Heart left ventricle (tissue), 16 donors: ENCODE data around the gene MYH7. TPM values are rescaled to one million over a fixed set of nuclear protein-coding genes. Genes with fewer than 3 reads are reported as not detected.

Experiments
- ATAC-seq, 4 donors: fragments of 200-7000 bp; cut with Tn5 transposase; one replicate each; pipeline ENCODE4 v1.9.1; 2020 to 2022; ENCODE audit warnings: moderate library complexity in 4 of 4, mild to moderate bottlenecking in 3 of 4, moderate number of reproducible peaks in 1 of 4
- DNase-seq, 5 donors: peaks; one replicate each; pipeline ENCODE4 v3.0.0-alpha.2; 2020
- H3K27ac ChIP-seq, 12 donors: fragments of 200-600 bp; sonication (generic) in 4 of 12; one replicate each; pipeline versions ENCODE4 v1.5.0 to v1.8.0; 2016 to 2022; ENCODE audit warnings: mild to moderate bottlenecking in 2 of 12
- H3K27me3 ChIP-seq, 9 donors: fragments of 200-600 bp; sonication (generic) in 2 of 9; one replicate each; pipeline versions ENCODE4 v1.5.1 to v1.8.0; 2016 to 2022; ENCODE audit warnings: mild to moderate bottlenecking in 3 of 9
- H3K36me3 ChIP-seq, 9 donors: fragments of 200-600 bp; sonication (generic) in 2 of 9; one replicate each; pipeline versions ENCODE4 v1.5.0 to v1.8.0; 2018 to 2022; ENCODE audit warnings: mild to moderate bottlenecking in 2 of 9
- H3K4me1 ChIP-seq, 12 donors: fragments of 200-600 bp; sonication (generic) in 4 of 12; one replicate each; pipeline versions ENCODE4 v1.5.0 to v1.8.0; 2016 to 2022; ENCODE audit warnings: mild to moderate bottlenecking in 3 of 12
- H3K4me3 ChIP-seq, 12 donors: fragments of 200-600 bp; sonication (generic) in 4 of 12; one replicate each; pipeline versions ENCODE4 v1.5.0 to v1.8.0; 2017 to 2022; ENCODE audit warnings: mild to moderate bottlenecking in 9 of 12, moderate library complexity in 4 of 12
- H3K9me3 ChIP-seq, 12 donors: fragments of 200-600 bp; sonication (generic) in 4 of 12; one replicate each; pipeline versions ENCODE4 v1.5.0 to v1.8.0; 2016 to 2022; ENCODE audit warnings: mild to moderate bottlenecking in 1 of 12
- CTCF ChIP-seq, 12 donors: fragments of 200-600 bp; sonication (generic) in 4 of 12; IDR thresholded peaks; one replicate each; pipeline versions ENCODE4 v1.5.0 to v1.8.0; 2018 to 2022; ENCODE audit warnings: antibody characterized with exemption in 12 of 12, mild to moderate bottlenecking in 5 of 12
- POLR2A ChIP-seq, 2 donors: fragments of 450-650 bp; IDR thresholded peaks; one replicate each; pipeline ENCODE4 v1.6.1; 2017; ENCODE audit warnings: antibody characterized with exemption in 2 of 2, mild to moderate bottlenecking in 2 of 2, moderate library complexity in 2 of 2
- WGBS, 4 donors: extraction: QIAGEN DNeasy Blood & Tissue Kit in 2 of 4; methylation state at CpG; one replicate each; pipeline versions ENCODE4 v1.1.5 to v1.1.7; 2013 to 2018; 5-methylcytosine and 5-hydroxymethylcytosine counted together
- intact Hi-C, 10 donors: fragments of 100-400 bp; cut with DNase I; formaldehyde crosslinking; loops; one replicate each; pipeline versions ENCODE4 v1.11.1 to v1.14.2; 2022
- polyA plus RNA-seq, 2 donors: library from polyadenylated mRNA; stranded (reverse); fragments of 200-250 nt; gene quantifications; one replicate each; pipeline ENCODE4 v1.2.3, GENCODE V29; 2013
- total RNA-seq, 9 donors: library from RNA; depleted of rRNA in 2 of 9; stranded (reverse); fragments of >200 nt in 2 of 9; fragmentation: NEBNext Ultra II Directional in 3 of 9; extraction: Animal tissue kit (Norgen Biotek cat#: 25700) in 3 of 9; gene quantifications; one replicate each; pipeline versions ENCODE4 v1.1.0 to v1.2.4, GENCODE V29; 2016 to 2023
- donor health status: ischemic (EF 13 %, LVEDD 7.1; RV severe dilation, severe dysfunction).
- donor health status: healthy with polysubstance abuse.
- donor health status: DM: no; HTN: yes; CAD: no.
- donor health status: DM: no; HTN: no; CAD: no.
- donor health status: ischemic (EF 25% LVEDD 6.9; RV normal size, moderate dysfunction).
- donor health status: ischemic (EF 25% LVEDD 5.7; RV mildly dilated, moderate dysfunction).
- donor health status: healthy.
- donor health status: DM: yes; HTN: yes; CAD: no.
- donor health status: ischemic (EF 35%, LVEDD 5.7; RV mildly dilated, moderate dysfunction).
- donor health status: nonischemic (EF 11% LVEDD 7.7; RV severe dilation, severe dysfunction).
- donor health status: DM: yes; HTN: yes; CAD: no.
- donor health status: PGD.
- donor health status: ischemic (EF 29% LVEDD 5.4; RV normal size, mild dysfunction).
- donor health status: nonischemic (EF 23%, LVEDD 6.1; RV moderate dilation, normal function).

Gene MYH7
- total and polyA plus RNA-seq, 11 donors: 727 to 23,825 (median 14,589) TPM

- H3K36me3 ChIP-seq: no peaks in the 10 kb centered on the region
- no peak overlapping the region for H3K4me3 ChIP-seq
- H3K27ac ChIP-seq: no peak overlapping the region
- H3K9me3 ChIP-seq: no peaks in the 10 kb centered on the region
- TF ChIP-seq POLR2A (IDR thresholded peaks at IDR 0.05) (no peak), CTCF (IDR thresholded peaks at IDR 0.05) (no peak)
- ATAC-seq: no peak
- H3K27me3 ChIP-seq: no peaks in the 10 kb centered on the region
- 74 to 91% (median 84%) methylated on average over 3 of the region's 3 CpGs for WGBS, 4 donors
- intact Hi-C loops: loop anchor here in 4 of 10 donors (5.0 to 10.0 kb wide), 3 partner anchors 138 to 200 kb away; partner anchors contain the start of gene PABPN1 (in 2 of the 4)
- DNase-seq: no peak
- peaks cover 0 to 10% (median 3%) of the 10 kb centered on the region in 12 donors for H3K4me1 ChIP-seq
These were observed 29.8 kb upstream of the MYH7 start for GRCh38 chr14:23465261-23465660.

- no peaks in the 10 kb centered on the region for H3K27me3 ChIP-seq
- H3K9me3 ChIP-seq: no peaks in the 10 kb centered on the region
- H3K4me1 ChIP-seq: peaks cover 0 to 4% (median 0%) of the 10 kb centered on the region in 12 donors
- H3K36me3 ChIP-seq: no peaks in the 10 kb centered on the region
- intact Hi-C loops: loop anchor here in 4 of 10 donors (5.0 to 10.0 kb wide), 3 partner anchors 137 to 200 kb away; partner anchors contain the start of gene PABPN1 (in 2 of the 4)
- H3K27ac ChIP-seq: no peak overlapping the region
- TF ChIP-seq CTCF (IDR thresholded peaks at IDR 0.05): no peak
- TF ChIP-seq POLR2A (IDR thresholded peaks at IDR 0.05): no peak
- no peak for ATAC-seq
- H3K4me3 ChIP-seq: no peak overlapping the region
- DNase-seq: no peak
These were observed 29.2 kb upstream of the MYH7 start for GRCh38 chr14:23464700-23465099.

- ATAC-seq (no peak), DNase-seq (no peak)
- no peak overlapping the region for H3K27ac ChIP-seq
- H3K27me3 ChIP-seq: peaks cover 0 to 14% (median 0%) of the 10 kb centered on the region in 9 donors
- TF ChIP-seq CTCF (IDR thresholded peaks at IDR 0.05) (no peak), POLR2A (IDR thresholded peaks at IDR 0.05) (no peak)
- H3K36me3 ChIP-seq: no peaks in the 10 kb centered on the region
- no peak overlapping the region for H3K4me3 ChIP-seq
- H3K4me1 ChIP-seq: peaks cover 0 to 6% (median 0%) of the 10 kb centered on the region in 12 donors
- no peaks in the 10 kb centered on the region for H3K9me3 ChIP-seq
- intact Hi-C loops: loop anchor here in 1 of 10 donors (10.0 kb wide), 1 partner anchor 196 kb away; no protein-coding TSS in a partner anchor
These were observed 25.5 kb upstream of the MYH7 start for GRCh38 chr14:23460960-23461359.

- H3K36me3 ChIP-seq: no peaks in the 10 kb centered on the region
- ATAC-seq (peak in 2 of 4 donors; percentile 25 to 50), DNase-seq (no peak)
- H3K27ac ChIP-seq: no peak overlapping the region
- WGBS, 4 donors: 81 to 95% (median 84%) methylated on average over 5 of the region's 5 CpGs
- no peak for TF ChIP-seq CTCF (IDR thresholded peaks at IDR 0.05)
- TF ChIP-seq POLR2A (IDR thresholded peaks at IDR 0.05): no peak
- H3K9me3 ChIP-seq: no peaks in the 10 kb centered on the region
- intact Hi-C loops: loop anchor here in 1 of 10 donors (10.0 kb wide), 2 partner anchors 83 to 133 kb away; partner anchors contain the start of genes CMTM5, IL25 and PABPN1
- peaks cover 0 to 6% (median 0%) of the 10 kb centered on the region in 12 donors for H3K4me1 ChIP-seq
- H3K27me3 ChIP-seq: peaks cover 0 to 17% (median 0%) of the 10 kb centered on the region in 9 donors
- H3K4me3 ChIP-seq: no peak overlapping the region
These were observed 22.4 kb upstream of the MYH7 start for GRCh38 chr14:23457587-23458445.
